ENCODE data around the gene PSD4. TPM values are rescaled to one million over a fixed set of nuclear protein-coding genes. Genes with fewer than 3 reads are reported as not detected.

Gene PSD4
- total RNA-seq, 3 donors from 2014 or later: 40.8 to 91.3 (median 64.4) TPM

DNA sequence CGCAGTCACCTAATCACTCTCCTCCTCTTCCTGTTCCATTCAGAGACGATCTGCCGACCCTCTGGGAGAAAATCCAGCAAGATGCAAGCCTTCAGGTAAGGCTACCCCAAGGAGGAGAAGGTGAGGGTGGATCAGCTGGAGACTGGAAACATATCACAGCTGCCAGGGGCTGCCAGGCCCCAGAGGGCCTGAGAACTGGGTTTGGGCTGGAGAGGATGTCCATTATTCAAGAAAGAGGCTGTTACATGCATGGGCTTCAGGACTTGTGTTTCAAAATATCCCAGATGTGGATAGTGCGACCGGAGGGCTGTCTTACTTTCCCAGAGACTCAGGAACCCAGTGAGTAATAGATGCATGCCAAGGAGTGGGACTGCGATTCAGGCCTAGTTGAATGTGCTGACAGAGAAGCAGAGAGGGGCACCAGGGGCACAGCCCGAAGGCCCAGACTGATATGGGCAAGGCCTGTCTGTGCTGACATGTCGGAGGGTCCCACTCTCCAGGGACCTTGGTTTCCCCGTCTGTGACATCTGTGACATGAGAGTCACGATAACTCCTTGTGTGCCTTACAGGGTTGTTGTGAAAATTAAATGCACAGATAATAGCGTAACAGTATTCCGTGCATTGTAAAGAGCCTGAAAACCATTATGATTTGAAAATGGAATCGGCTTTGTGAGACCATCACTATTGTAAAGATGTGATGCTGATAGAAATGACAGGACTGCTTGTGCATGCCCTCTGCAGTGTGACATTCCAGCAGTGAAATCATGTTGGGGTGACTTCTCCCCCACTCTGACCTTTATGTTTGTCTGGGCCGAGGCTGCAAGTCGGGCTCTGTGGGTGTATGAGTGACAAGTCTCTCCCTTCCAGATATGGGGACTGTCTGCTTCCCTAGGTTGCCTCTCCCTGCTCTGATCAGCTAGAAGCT, 45.9 kb upstream of the PSD4 start:
- ATAC-seq (no peak), DNase-seq (no peak)
- H3K9me3 ChIP-seq: no peaks in the 10 kb centered on the region
- H3K4me3 ChIP-seq: no peak overlapping the region
- TF ChIP-seq, protein P1, sequence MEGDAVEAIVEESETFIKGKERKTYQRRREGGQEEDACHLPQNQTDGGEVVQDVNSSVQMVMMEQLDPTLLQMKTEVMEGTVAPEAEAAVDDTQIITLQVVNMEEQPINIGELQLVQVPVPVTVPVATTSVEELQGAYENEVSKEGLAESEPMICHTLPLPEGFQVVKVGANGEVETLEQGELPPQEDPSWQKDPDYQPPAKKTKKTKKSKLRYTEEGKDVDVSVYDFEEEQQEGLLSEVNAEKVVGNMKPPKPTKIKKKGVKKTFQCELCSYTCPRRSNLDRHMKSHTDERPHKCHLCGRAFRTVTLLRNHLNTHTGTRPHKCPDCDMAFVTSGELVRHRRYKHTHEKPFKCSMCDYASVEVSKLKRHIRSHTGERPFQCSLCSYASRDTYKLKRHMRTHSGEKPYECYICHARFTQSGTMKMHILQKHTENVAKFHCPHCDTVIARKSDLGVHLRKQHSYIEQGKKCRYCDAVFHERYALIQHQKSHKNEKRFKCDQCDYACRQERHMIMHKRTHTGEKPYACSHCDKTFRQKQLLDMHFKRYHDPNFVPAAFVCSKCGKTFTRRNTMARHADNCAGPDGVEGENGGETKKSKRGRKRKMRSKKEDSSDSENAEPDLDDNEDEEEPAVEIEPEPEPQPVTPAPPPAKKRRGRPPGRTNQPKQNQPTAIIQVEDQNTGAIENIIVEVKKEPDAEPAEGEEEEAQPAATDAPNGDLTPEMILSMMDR (IDR thresholded peaks at IDR 0.05): no peak
- H3K36me3 ChIP-seq (ENCODE audit: low read depth): no peaks in the 10 kb centered on the region
- H3K4me1 ChIP-seq (ENCODE audit: low read depth): no peaks in the 10 kb centered on the region
- intact Hi-C loops (cut with DNase I, micrococcal nuclease): no loop called here

DNA sequence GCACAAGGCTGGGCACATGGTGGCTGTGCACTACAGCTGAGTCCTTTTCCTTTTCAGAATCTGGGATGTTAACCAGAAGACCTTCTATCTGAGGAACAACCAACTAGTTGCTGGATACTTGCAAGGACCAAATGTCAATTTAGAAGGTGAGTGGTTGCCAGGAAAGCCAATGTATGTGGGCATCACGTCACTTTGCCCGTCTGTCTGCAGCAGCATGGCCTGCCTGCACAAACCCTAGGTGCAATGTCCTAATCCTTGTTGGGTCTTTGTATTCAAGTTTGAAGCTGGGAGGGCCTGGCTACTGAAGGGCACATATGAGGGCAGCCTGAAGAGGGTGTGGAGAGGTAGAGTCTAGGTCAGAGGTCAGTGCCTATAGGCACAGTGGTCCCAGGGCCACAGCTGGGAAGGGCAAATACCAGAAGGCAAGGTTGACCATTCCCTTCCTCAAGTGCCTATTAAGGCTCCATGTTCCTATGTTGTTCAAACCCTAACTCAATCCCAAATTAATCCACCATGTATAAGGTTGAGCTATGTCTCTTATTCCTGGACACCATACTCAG, 44.2 kb upstream of the PSD4 start:
- H3K9me3 ChIP-seq: no peaks in the 10 kb centered on the region
- DNase-seq (no peak), ATAC-seq (no peak)
- H3K4me1 ChIP-seq (ENCODE audit: low read depth): no peaks in the 10 kb centered on the region
- TF ChIP-seq, protein P1 (IDR thresholded peaks at IDR 0.05): no peak
- no peaks in the 10 kb centered on the region for H3K36me3 ChIP-seq (ENCODE audit: low read depth)
- intact Hi-C loops (cut with DNase I, micrococcal nuclease): loop anchor here in 1 of 2 donors (10.0 kb wide), 1 partner anchor 245 kb away; no protein-coding TSS in a partner anchor
- H3K4me3 ChIP-seq: no peak overlapping the region

DNA sequence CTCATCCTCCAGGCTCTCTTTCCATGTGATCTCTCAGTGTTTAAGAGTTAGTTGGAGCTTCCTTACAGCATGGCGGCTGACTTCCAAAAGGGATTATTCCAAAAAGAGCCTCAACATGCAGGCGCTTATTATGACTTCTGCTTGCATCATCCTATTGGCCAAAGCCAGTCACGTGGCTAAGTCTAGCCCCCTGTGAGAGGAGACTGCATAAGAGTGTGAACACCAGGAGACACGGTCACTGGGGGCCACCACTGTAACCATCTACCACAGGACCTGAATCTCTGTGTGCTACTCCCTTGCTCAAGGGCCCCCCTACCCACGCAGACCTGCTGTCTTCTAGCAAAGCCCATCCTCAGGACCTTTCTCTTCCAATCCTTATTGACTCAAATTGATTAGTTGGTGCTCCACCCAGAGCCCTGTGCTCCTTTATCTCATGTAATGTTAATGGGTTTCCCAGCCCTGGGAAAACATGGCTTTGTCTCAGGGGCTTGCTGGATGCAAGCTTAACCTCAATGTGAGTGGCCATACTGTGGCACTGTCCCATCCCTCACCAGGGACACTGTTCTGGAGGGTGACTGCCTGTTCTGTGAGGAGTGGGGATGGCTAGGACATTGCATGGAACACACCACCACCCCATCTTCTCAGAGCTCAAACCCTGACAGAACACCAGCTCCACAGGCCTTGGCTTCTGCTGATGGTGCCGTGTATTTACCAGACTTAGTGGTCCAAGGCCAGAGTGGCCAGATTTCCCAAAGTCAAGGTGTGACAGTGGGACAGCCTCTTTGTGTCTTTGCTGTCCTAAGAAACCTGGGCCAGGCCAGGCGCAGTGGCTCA, 42.2 kb upstream of the PSD4 start:
- intact Hi-C loops (cut with DNase I, micrococcal nuclease): loop anchor here in 1 of 2 donors (10.0 kb wide), 1 partner anchor 243 kb away; no protein-coding TSS in a partner anchor
- H3K9me3 ChIP-seq: no peaks in the 10 kb centered on the region
- TF ChIP-seq, protein P1 (IDR thresholded peaks at IDR 0.05): no peak
- H3K4me3 ChIP-seq: no peak overlapping the region
- ATAC-seq: no peak
- DNase-seq: no peak
- no peaks in the 10 kb centered on the region for H3K4me1 ChIP-seq (ENCODE audit: low read depth)
- no peaks in the 10 kb centered on the region for H3K36me3 ChIP-seq (ENCODE audit: low read depth)

DNA sequence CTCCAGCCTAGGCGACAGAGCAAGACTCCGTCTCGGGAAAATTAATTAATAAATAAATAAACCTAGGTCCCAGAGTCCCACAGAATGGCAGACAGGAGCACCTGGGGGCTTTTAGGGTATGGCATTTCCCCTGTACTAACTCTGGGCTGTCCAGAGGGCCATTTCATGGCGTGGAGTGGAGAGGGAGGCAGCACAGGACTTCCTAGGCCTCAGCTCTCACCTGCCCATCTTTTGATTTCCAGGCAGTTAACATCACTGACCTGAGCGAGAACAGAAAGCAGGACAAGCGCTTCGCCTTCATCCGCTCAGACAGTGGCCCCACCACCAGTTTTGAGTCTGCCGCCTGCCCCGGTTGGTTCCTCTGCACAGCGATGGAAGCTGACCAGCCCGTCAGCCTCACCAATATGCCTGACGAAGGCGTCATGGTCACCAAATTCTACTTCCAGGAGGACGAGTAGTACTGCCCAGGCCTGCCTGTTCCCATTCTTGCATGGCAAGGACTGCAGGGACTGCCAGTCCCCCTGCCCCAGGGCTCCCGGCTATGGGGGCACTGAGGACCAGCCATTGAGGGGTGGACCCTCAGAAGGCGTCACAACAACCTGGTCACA, 41.3 kb upstream of the PSD4 start:
- H3K9me3 ChIP-seq: no peaks in the 10 kb centered on the region
- intact Hi-C loops (cut with DNase I, micrococcal nuclease): loop anchor here in 1 of 2 donors (10.0 kb wide), 1 partner anchor 242 kb away; no protein-coding TSS in a partner anchor
- H3K4me3 ChIP-seq: no peak overlapping the region
- DNase-seq (no peak), ATAC-seq (no peak)
- TF ChIP-seq, protein P1 (IDR thresholded peaks at IDR 0.05): no peak
- no peaks in the 10 kb centered on the region for H3K36me3 ChIP-seq (ENCODE audit: low read depth)
- H3K4me1 ChIP-seq (ENCODE audit: low read depth): no peaks in the 10 kb centered on the region
